IPS DF 6.9 (cell line): ENCODE results near the gene GAS7.

Source experiments
- DNase-seq: peaks from one replicate; pipeline ENCODE4 v3.0.0-alpha.2; 2013; ENCODE audit warnings: low read depth, low spot score
- H3K27ac ChIP-seq: one replicate; pipeline ENCODE4 v1.5.1; 2013; ENCODE audit warnings: low read length, control low read depth
- H3K27me3 ChIP-seq: 2 replicates; pipeline ENCODE4 v1.6.1; 2013; ENCODE audit warnings: mild to moderate bottlenecking, low read length; ENCODE audit not compliant: control insufficient read depth, insufficient read depth
- H3K36me3 ChIP-seq: 2 replicates; pipeline ENCODE4 v1.6.1; 2013; ENCODE audit warnings: low read length; ENCODE audit not compliant: control insufficient read depth, insufficient read depth
- H3K4me1 ChIP-seq: 2 replicates; pipeline ENCODE4 v1.6.1; 2013; ENCODE audit warnings: low read length; ENCODE audit not compliant: control insufficient read depth, insufficient read depth
- H3K4me3 ChIP-seq: 2 replicates; pipeline ENCODE4 v1.5.1; 2013; ENCODE audit warnings: mild to moderate bottlenecking, low read length
- H3K9me3 ChIP-seq: 2 replicates; pipeline ENCODE4 v1.6.1; 2013; ENCODE audit warnings: low read length, inconsistent platforms; ENCODE audit not compliant: control insufficient read depth, insufficient read depth
- WGBS: extraction: QIAGEN DNeasy Blood & Tissue Kit; methylation state at CpG from one replicate; pipeline ENCODE4 v1.1.7; 2013; ENCODE audit warnings: mixed read lengths, missing lambda C conversion rate; ENCODE audit not compliant: insufficient read length, insufficient coverage; 5-methylcytosine and 5-hydroxymethylcytosine counted together

GAS7 gene

GRCh38 chr17:10219193-10219592, 20.8 kb upstream of the GAS7 start:
- Histone ChIP-seq H3K27ac (no peak overlapping the region), H3K4me1 (peaks cover 4% of the 10 kb centered on the region; the same call in 1 of the 2 replicates), H3K4me3 (no peak overlapping the region), H3K9me3 (no peaks in the 10 kb centered on the region), H3K27me3 (0 out of 2 replicates have a peak, but pooled peaks cover 1% of the 10 kb centered on the region), H3K36me3 (no peaks in the 10 kb centered on the region)
- DNase-seq, result no peak

GRCh38 chr17:10217916-10218315, 19.5 kb upstream of the GAS7 start:
- Histone ChIP-seq H3K9me3 (no peaks in the 10 kb centered on the region), H3K4me1 (peaks cover 4% of the 10 kb centered on the region; the same call in 1 of the 2 replicates), H3K27me3 (0 out of 2 replicates have a peak, but pooled peaks cover 1% of the 10 kb centered on the region), H3K4me3 (no peak overlapping the region), H3K27ac (no peak overlapping the region), H3K36me3 (no peaks in the 10 kb centered on the region)
- no CpG with 5 or more reads among the region's 1 CpG for WGBS
- DNase-seq, result no peak

GRCh38 chr17:10216213-10216938, 18.0 kb upstream of the GAS7 start:
- H3K27ac ChIP-seq, result no peak overlapping the region
- no CpG with 5 or more reads among the region's 15 CpGs for WGBS
- no peaks in the 10 kb centered on the region for H3K36me3 ChIP-seq
- no peaks in the 10 kb centered on the region for H3K9me3 ChIP-seq
- H3K27me3 ChIP-seq, result 0 out of 2 replicates have a peak, but pooled peaks cover 1% of the 10 kb centered on the region
- no peak overlapping the region for H3K4me3 ChIP-seq
- H3K4me1 ChIP-seq, result peaks cover 4% of the 10 kb centered on the region; the same call in 1 of the 2 replicates
- DNase-seq, result no peak

- Histone ChIP-seq H3K4me3 (no peak overlapping the region), H3K36me3 (no peaks in the 10 kb centered on the region), H3K9me3 (no peaks in the 10 kb centered on the region), H3K27ac (no peak overlapping the region), H3K27me3 (0 out of 2 replicates have a peak, but pooled peaks cover 1% of the 10 kb centered on the region), H3K4me1 (peaks cover 4% of the 10 kb centered on the region; the same call in 1 of the 2 replicates)
- no peak for DNase-seq
- WGBS, result no CpG with 5 or more reads among the region's 8 CpGs
These were observed 16.9 kb upstream of the GAS7 start for GRCh38 chr17:10215286-10215685.

GRCh38 chr17:10211666-10212065, 13.3 kb upstream of the GAS7 start:
- no CpG with 5 or more reads among the region's 8 CpGs for WGBS
- DNase-seq, result no peak
- Histone ChIP-seq H3K36me3 (no peaks in the 10 kb centered on the region), H3K9me3 (no peaks in the 10 kb centered on the region; the same call in 1 of the 2 replicates), H3K4me3 (no peak overlapping the region), H3K4me1 (peaks cover 8% of the 10 kb centered on the region; the same call in 1 of the 2 replicates), H3K27ac (no peak overlapping the region), H3K27me3 (no peaks in the 10 kb centered on the region)

GRCh38 chr17:10210151-10210574, 11.8 kb upstream of the GAS7 start:
- no peak overlapping the region for H3K4me3 ChIP-seq
- WGBS, result no CpG with 5 or more reads among the region's 6 CpGs
- DNase-seq, result no peak

GRCh38 chr17:10208604-10209193, 10.3 kb upstream of the GAS7 start:
- H3K27me3 ChIP-seq, result no peaks in the 10 kb centered on the region
- no peaks in the 10 kb centered on the region for H3K36me3 ChIP-seq
- no peak overlapping the region for H3K27ac ChIP-seq
- H3K4me1 ChIP-seq, result peaks cover 4% of the 10 kb centered on the region; the same call in 1 of the 2 replicates
- no peak overlapping the region for H3K4me3 ChIP-seq
- H3K9me3 ChIP-seq, result peaks cover 3% of the 10 kb centered on the region
- no peak for DNase-seq
- 100% methylated on average over 2 of the region's 7 CpGs for WGBS

More at GRCh38 chr17:10210151-10210574, 11.8 kb upstream of the GAS7 start:
- no peaks in the 10 kb centered on the region for H3K27me3 ChIP-seq
- no peak overlapping the region for H3K27ac ChIP-seq
- H3K4me1 ChIP-seq, result peaks cover 4% of the 10 kb centered on the region; the same call in 1 of the 2 replicates
- peaks cover 3% of the 10 kb centered on the region for H3K9me3 ChIP-seq
- H3K36me3 ChIP-seq, result no peaks in the 10 kb centered on the region

GRCh38 chr17:10207153-10207552, 8.7 kb upstream of the GAS7 start:
- no CpG with 5 or more reads among the region's 4 CpGs for WGBS
- Histone ChIP-seq H3K27me3 (no peaks in the 10 kb centered on the region), H3K27ac (no peak overlapping the region), H3K4me1 (peaks cover 4% of the 10 kb centered on the region; the same call in 1 of the 2 replicates), H3K4me3 (no peak overlapping the region), H3K36me3 (no peaks in the 10 kb centered on the region), H3K9me3 (peaks cover 3% of the 10 kb centered on the region)
- no peak for DNase-seq

- DNase-seq, result no peak
- H3K27me3 ChIP-seq, result no peaks in the 10 kb centered on the region
- no peak overlapping the region for H3K4me3 ChIP-seq
- WGBS, result no CpG with 5 or more reads among the region's 2 CpGs
- no peaks in the 10 kb centered on the region for H3K36me3 ChIP-seq
- no peak overlapping the region for H3K27ac ChIP-seq
- H3K4me1 ChIP-seq, result peaks cover 4% of the 10 kb centered on the region; the same call in 1 of the 2 replicates
- H3K9me3 ChIP-seq, result peaks cover 3% of the 10 kb centered on the region
These were observed 7.3 kb upstream of the GAS7 start for GRCh38 chr17:10205549-10206185.

GRCh38 chr17:10201680-10202079, 3.3 kb upstream of the GAS7 start:
- no peak for DNase-seq
- WGBS, result no CpG with 5 or more reads among the region's 4 CpGs
- H3K36me3 ChIP-seq, result no peaks in the 10 kb centered on the region
- peaks cover 3% of the 10 kb centered on the region for H3K9me3 ChIP-seq
- no peak overlapping the region for H3K4me3 ChIP-seq
- peaks cover 6% of the 10 kb centered on the region; the same call in 1 of the 2 replicates for H3K27me3 ChIP-seq
- H3K4me1 ChIP-seq, result no peaks in the 10 kb centered on the region
- H3K27ac ChIP-seq, result no peak overlapping the region
